H1 (cell line): ENCODE measurements around the gene SHANK1. TPM values are rescaled to one million over a fixed set of nuclear protein-coding genes. Genes with fewer than 3 reads are reported as not detected.

Experiments used
- CTCF ChIA-PET: fragments of 300-600 bp; sonication (Branson Sonifier 250); formaldehyde crosslinking; loops from one replicate; lab custom pipeline; 2021; ENCODE audit not compliant: partially characterized antibody; lab: Charles Lee
- POLR2A ChIA-PET: fragments of 300-600 bp; sonication (Branson Sonifier 250); formaldehyde crosslinking; loops from one replicate; lab custom pipeline; 2021; ENCODE audit warnings: inconsistent platforms; ENCODE audit not compliant: partially characterized antibody; lab: Charles Lee
- DNase-seq, 2 experiments: peaks; one replicate each; pipeline versions ENCODE4 v3.0.0 to v3.0.0-alpha.2; 2010 to 2022; ENCODE audit warnings: low spot score in 2 of 2, low read depth in 1 of 2, mixed read lengths in 1 of 2
- FAIRE-seq: peaks from 2 replicates; lab custom pipeline; 2011; peaks lifted over from hg19 to GRCh38; lab: Jason Lieb, UNC
- H2AFZ ChIP-seq: 2 replicates; pipeline ENCODE4 v1.8.1; 2012; ENCODE audit warnings: low read length, inconsistent platforms
- H2AK5ac ChIP-seq: 2 replicates; pipeline ENCODE4 v1.6.1; 2013; ENCODE audit warnings: low read depth, low read length
- H2BK120ac ChIP-seq: replicated peaks from 2 replicates; pipeline ENCODE3; 2013; ENCODE audit warnings: low read depth, low read length, inconsistent platforms
- H2BK12ac ChIP-seq: 2 replicates; pipeline ENCODE4 v1.6.1; 2013; ENCODE audit warnings: low read depth, low read length
- H2BK15ac ChIP-seq: 2 replicates; pipeline ENCODE4 v1.6.1; 2013; ENCODE audit warnings: low read length
- H2BK20ac ChIP-seq: 2 replicates; pipeline ENCODE4 v1.6.1; 2013; ENCODE audit warnings: low read length
- H2BK5ac ChIP-seq: 2 replicates; pipeline ENCODE4 v1.6.1; 2013; ENCODE audit warnings: low read depth, low read length
- H3K14ac ChIP-seq: 2 replicates; pipeline ENCODE4 v1.6.1; 2013; ENCODE audit warnings: inconsistent platforms; ENCODE audit not compliant: insufficient read length
- H3K18ac ChIP-seq: 2 replicates; pipeline ENCODE4 v1.6.1; 2013; ENCODE audit warnings: low read length; ENCODE audit errors: extremely low read depth
- H3K23ac ChIP-seq: 2 replicates; pipeline ENCODE4 v1.6.1; 2013; ENCODE audit warnings: inconsistent platforms; ENCODE audit not compliant: insufficient read length
- H3K23me2 ChIP-seq: 2 replicates; pipeline ENCODE4 v1.6.1; 2013; ENCODE audit warnings: low read depth, low read length
- H3K27ac ChIP-seq: 2 replicates; pipeline ENCODE4 v1.6.1; 2011; ENCODE audit warnings: low read depth, low read length, inconsistent platforms
- H3K27me3 ChIP-seq, 4 experiments: replicated peaks in 1 of 4; 1 replicate in 1 of 4; 2 replicates in 3 of 4; pipeline versions ENCODE4 v1.6.1 to v1.8.1; 2011 to 2013; ENCODE audit warnings: low read length in 3 of 4, mild to moderate bottlenecking in 3 of 4, inconsistent platforms in 2 of 4, mixed read lengths in 2 of 4, moderate library complexity in 1 of 4; ENCODE audit not compliant: control insufficient read depth in 3 of 4, insufficient read depth in 3 of 4; ENCODE audit errors: extremely low read depth in 1 of 4
- H3K36me3 ChIP-seq, 4 experiments: 2 replicates each; pipeline versions ENCODE4 v1.6.1 to v1.8.1; 2011 to 2013; ENCODE audit warnings: mild to moderate bottlenecking in 4 of 4, low read length in 3 of 4, moderate library complexity in 2 of 4, control low read depth in 1 of 4, inconsistent platforms in 1 of 4; ENCODE audit not compliant: insufficient read depth in 4 of 4, control insufficient read depth in 2 of 4
- H3K4ac ChIP-seq: replicated peaks from 2 replicates; pipeline ENCODE3; 2013; ENCODE audit warnings: low read length, low read depth, mixed read lengths, inconsistent platforms; ENCODE audit not compliant: insufficient read length
- H3K4me1 ChIP-seq, 4 experiments: replicated peaks in 1 of 4; 1 replicate in 1 of 4; 2 replicates in 3 of 4; pipeline versions ENCODE4 v1.6.1 to v1.8.1; 2011 to 2013; ENCODE audit warnings: low read length in 3 of 4, inconsistent platforms in 2 of 4, mixed read lengths in 1 of 4; ENCODE audit not compliant: insufficient read depth in 4 of 4, control insufficient read depth in 3 of 4
- H3K4me2 ChIP-seq, 2 experiments: 2 replicates each; pipeline versions ENCODE4 v1.6.1 to v1.8.1; 2011 to 2013; ENCODE audit warnings: low read depth in 2 of 2, low read length in 2 of 2, control low read depth in 1 of 2, inconsistent platforms in 1 of 2, mild to moderate bottlenecking in 1 of 2; ENCODE audit not compliant: insufficient read depth in 1 of 2
- H3K4me3 ChIP-seq, 4 experiments: fragments of 200-600, 300-600 bp in 1 of 4; sonication (generic), shearing (Covaris generic), sonication (Bioruptor Twin) in 1 of 4; 2 replicates each; pipeline versions ENCODE4 v1.5.1 to v1.8.1; 2011 to 2016; ENCODE audit warnings: low read length in 4 of 4, low read depth in 3 of 4, control low read depth in 2 of 4, inconsistent platforms in 2 of 4, mild to moderate bottlenecking in 2 of 4, mixed read lengths in 1 of 4, moderate library complexity in 1 of 4; ENCODE audit not compliant: insufficient read depth in 2 of 4; ENCODE audit errors: extremely low read depth in 1 of 4
- H3K56ac ChIP-seq: replicated peaks from 2 replicates; pipeline ENCODE3; 2013; ENCODE audit warnings: low read depth, mild to moderate bottlenecking, mixed read lengths, low read length, inconsistent platforms; ENCODE audit not compliant: insufficient read length
- H3K79me1 ChIP-seq: 2 replicates; pipeline ENCODE4 v1.6.1; 2013; ENCODE audit warnings: low read depth, low read length, control low read depth
- H3K79me2 ChIP-seq, 2 experiments: 2 replicates each; pipeline versions ENCODE4 v1.6.1 to v1.8.1; 2012 to 2013; ENCODE audit warnings: low read length in 2 of 2, mild to moderate bottlenecking in 2 of 2, inconsistent platforms in 1 of 2; ENCODE audit not compliant: insufficient read depth in 2 of 2, control insufficient read depth in 1 of 2
- H3K9ac ChIP-seq, 4 experiments: replicated peaks in 1 of 4; 1 replicate in 1 of 4; 2 replicates in 3 of 4; pipeline versions ENCODE4 v1.6.1 to v1.8.1; 2011 to 2013; ENCODE audit warnings: low read depth in 3 of 4, low read length in 3 of 4, control low read depth in 2 of 4, mild to moderate bottlenecking in 2 of 4, moderate library complexity in 2 of 4, inconsistent platforms in 1 of 4; ENCODE audit errors: extremely low read depth in 1 of 4
- H3K9me3 ChIP-seq, 2 experiments: 2 replicates each; pipeline versions ENCODE4 v1.6.1 to v1.8.1; 2012 to 2013; ENCODE audit warnings: mild to moderate bottlenecking in 2 of 2, moderate library complexity in 2 of 2, control low read depth in 1 of 2, inconsistent platforms in 1 of 2, low read depth in 1 of 2, low read length in 1 of 2, mixed read lengths in 1 of 2; ENCODE audit not compliant: insufficient read depth in 2 of 2
- H4K20me1 ChIP-seq, 2 experiments: replicated peaks in 1 of 2; 2 replicates each; pipeline versions ENCODE3 to v1.8.1; 2011 to 2013; ENCODE audit warnings: inconsistent platforms in 2 of 2, low read length in 2 of 2, mild to moderate bottlenecking in 1 of 2; ENCODE audit not compliant: insufficient read depth in 2 of 2, control insufficient read depth in 1 of 2
- H4K5ac ChIP-seq: 2 replicates; pipeline ENCODE4 v1.6.1; 2013; ENCODE audit warnings: low read length, low read depth, mixed read lengths, inconsistent platforms; ENCODE audit not compliant: insufficient read length
- H4K8ac ChIP-seq: 2 replicates; pipeline ENCODE4 v1.8.0; 2013; ENCODE audit warnings: mild to moderate bottlenecking, moderate library complexity, low read length, inconsistent platforms; ENCODE audit not compliant: insufficient read depth; ENCODE audit errors: extremely low read depth
- H4K91ac ChIP-seq: replicated peaks from 2 replicates; pipeline ENCODE3; 2013; ENCODE audit warnings: low read length, mixed read lengths, inconsistent platforms; ENCODE audit not compliant: insufficient read length
- BACH1 ChIP-seq: IDR thresholded peaks from 2 replicates; pipeline ENCODE4 v1.6.1; 2012; ENCODE audit warnings: low read length, improper control_type of control experiment
- CBX8 ChIP-seq: fragments of 300-800, 300-1000 bp; sonication (generic); IDR thresholded peaks from 2 replicates; pipeline ENCODE4 v1.7.1; 2016; ENCODE audit warnings: low read depth, low read length, borderline replicate concordance
- EGR1 ChIP-seq: IDR thresholded peaks from 2 replicates; pipeline ENCODE4 v1.6.1; 2011; ENCODE audit warnings: low read depth, low read length, borderline replicate concordance
- KDM5A ChIP-seq: fragments of 200-600 bp; IDR thresholded peaks from 2 replicates; pipeline ENCODE4 v1.7.1; 2012; ENCODE audit warnings: mild to moderate bottlenecking, low read length, inconsistent platforms, mixed read lengths
- PHF8 ChIP-seq: fragments of 200-600 bp; sonication (generic); conservative IDR thresholded peaks from 2 replicates; pipeline ENCODE4 v1.7.1; 2012; ENCODE audit warnings: low read depth, mild to moderate bottlenecking, inconsistent platforms, low read length, moderate library complexity
- POLR2AphosphoS5 ChIP-seq: IDR thresholded peaks from 2 replicates; pipeline ENCODE4 v1.6.1; 2011; ENCODE audit warnings: low read depth, low read length
- RAD21 ChIP-seq, 2 experiments: IDR thresholded peaks in 1 of 2; conservative IDR thresholded peaks in 1 of 2; 2 replicates each; pipeline ENCODE4 v1.6.1; 2011; ENCODE audit warnings: low read depth in 2 of 2, low read length in 2 of 2, improper control_type of control experiment in 1 of 2, inconsistent platforms in 1 of 2, mild to moderate bottlenecking in 1 of 2, moderate library complexity in 1 of 2
- RBBP5 ChIP-seq: IDR thresholded peaks from 2 replicates; pipeline ENCODE4 v1.7.1; 2012; ENCODE audit warnings: low read depth, mild to moderate bottlenecking, inconsistent platforms, low read length, moderate library complexity, borderline replicate concordance
- RXRA ChIP-seq: IDR thresholded peaks from 2 replicates; pipeline ENCODE4 v1.6.1; 2011; ENCODE audit warnings: low read depth, mild to moderate bottlenecking, low read length, moderate library complexity; ENCODE audit not compliant: insufficient read depth
- SAP30 ChIP-seq: fragments of 300-600 bp; sonication (generic); IDR thresholded peaks from 2 replicates; pipeline ENCODE4 v1.7.1; 2012; ENCODE audit warnings: low read length, moderate library complexity, mild to moderate bottlenecking, inconsistent platforms; ENCODE audit not compliant: insufficient read depth, insufficient replicate concordance
- SIN3A ChIP-seq, 2 experiments: IDR thresholded peaks in 1 of 2; conservative IDR thresholded peaks in 1 of 2; 2 replicates each; pipeline ENCODE4 v1.6.1; 2011 to 2012; ENCODE audit warnings: low read length in 2 of 2, improper control_type of control experiment in 1 of 2, low read depth in 1 of 2, mild to moderate bottlenecking in 1 of 2
- WGBS, 2 experiments: shearing (Covaris generic) in 1 of 2; methylation state at CpG; one replicate each; pipeline versions ENCODE4 v1.1.6 to v1.1.7; 2013 to 2015; ENCODE audit warnings: low lambda C conversion rate in 2 of 2, mixed read lengths in 2 of 2, inconsistent platforms in 1 of 2, low coverage in 1 of 2, missing lambda C conversion rate in 1 of 2; ENCODE audit not compliant: insufficient replicate concordance in 2 of 2, insufficient coverage in 1 of 2, insufficient read length in 1 of 2; ENCODE audit errors: extremely low coverage in 1 of 2, missing lambda C conversion rate in 1 of 2; 5-methylcytosine and 5-hydroxymethylcytosine counted together
- polyA plus RNA-seq, 7 experiments: library from polyadenylated mRNA; depleted of rRNA in 3 of 7; stranded (reverse) in 5 of 7; unstranded in 2 of 7; fragments of >200 nt in 5 of 7; fragments of 200-250 nt in 2 of 7; gene quantifications; 1 replicate in 5 of 7; 2 replicates in 1 of 7; 4 replicates in 1 of 7; pipeline versions ENCODE4 v1.2.1 to v1.2.3, GENCODE V29; 2011 to 2013; ENCODE audit warnings: missing spikeins in 2 of 7, mixed read lengths in 2 of 7
- total RNA-seq: library from RNA; stranded (reverse); fragmentation: NEBNext Ultra II Directional; extraction: Animal tissue kit (Norgen Biotek cat#: 25700); gene quantifications from 2 replicates; pipeline ENCODE4 v1.2.1, GENCODE V29; 2021
- TF ChIP-seq, protein P1 (sequence below): IDR thresholded peaks from 2 replicates; pipeline ENCODE4 v1.6.1; 2011; ENCODE audit warnings: low read depth, mild to moderate bottlenecking, low read length; ENCODE audit not compliant: insufficient read depth

SHANK1 gene
- total and polyA plus RNA-seq, 2 of the 8 experiments (the other 6 are each of a cell fraction or from before 2014, with no cell fraction given): 1.1 to 3.7 TPM

DNA sequence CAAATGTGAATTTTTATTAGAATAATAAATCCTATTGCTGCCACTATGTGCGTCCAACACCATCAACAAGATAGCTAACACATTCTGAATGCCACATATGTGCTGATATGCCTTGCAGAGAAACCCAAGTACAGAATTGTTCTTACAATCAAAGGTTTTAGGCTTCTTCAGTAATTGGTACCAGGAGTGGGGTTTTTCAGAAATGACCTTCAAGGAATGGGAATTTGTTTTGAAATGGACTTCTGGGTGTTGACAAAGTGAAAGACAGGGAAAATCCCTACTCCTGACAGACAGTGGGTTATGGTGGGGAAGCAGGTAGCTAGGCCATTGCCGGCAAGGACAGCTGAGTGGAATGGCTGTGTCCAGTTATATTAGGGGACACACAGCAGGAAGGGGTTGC, 85.6 kb downstream of the SHANK1 start:
- Histone ChIP-seq H3K27me3 (peaks cover 0 to 4% (median under 1%) of the 10 kb centered on the region in 4 experiments; a peak in 3 of 7 replicates), H3K9me3 (peaks cover 18 to 20% of the 10 kb centered on the region in 2 experiments), H2AK5ac (no peak overlapping the region), H2BK15ac (no peak overlapping the region), H4K20me1 (peaks cover 0 to 2% of the 10 kb centered on the region in 2 experiments), H4K5ac (no peak overlapping the region), H3K4me1 (peaks cover 0 to 4% (median 2%) of the 10 kb centered on the region in 4 experiments; a peak in 2 of 7 replicates), H3K36me3 (no peaks in the 10 kb centered on the region; a peak in 1 of 8 replicates), H3K4me3 (no peak overlapping the region), H2AFZ (no peak overlapping the region), H3K4ac (no peak overlapping the region), H3K27ac (no peak overlapping the region), H4K91ac (no peak overlapping the region), H3K4me2 (no peak overlapping the region), H2BK120ac (no peak overlapping the region), H3K18ac (no peak overlapping the region), H4K8ac (no peak overlapping the region), H3K79me1 (no peaks in the 10 kb centered on the region), H2BK5ac (no peak overlapping the region), H2BK20ac (no peak overlapping the region), H3K56ac (no peak overlapping the region), H3K9ac (no peak overlapping the region), H3K79me2 (no peaks in the 10 kb centered on the region), H3K23ac (no peak overlapping the region), H3K14ac (no peak overlapping the region), H2BK12ac (no peak overlapping the region), H3K23me2 (peaks cover 2% of the 10 kb centered on the region; the same call in 1 of the 2 replicates)
- POLR2A ChIA-PET: interaction anchor here (0.6 kb wide), 1 partner anchor 805 kb away, joined by 4 read pairs; no protein-coding TSS in a partner anchor
- no peak for DNase-seq
- CTCF ChIA-PET: interaction anchor here (0.7 kb wide), 2 partner anchors 9 to 50 kb away, joined by 3 read pairs; no protein-coding TSS in a partner anchor
- 90% methylated on average over 2 of the region's 2 CpGs; no CpG with 5 or more reads in 1 of the 2 experiments for whole genome bisulfite sequencing, 2 experiments
- FAIRE-seq: no peak
- TF ChIP-seq PHF8: no peak
- no peak for TF ChIP-seq RAD21 (IDR thresholded peaks at IDR 0.05 in 1 of 2, conservative IDR thresholded peaks at IDR 0.05 in 1 of 2; ENCODE audit: low read depth in 2 of 2, low read length in 2 of 2)
- TF ChIP-seq EGR1: no peak
- no peak for TF ChIP-seq RBBP5
- TF ChIP-seq SAP30: no peak
- no peak for TF ChIP-seq BACH1
- no peak for TF ChIP-seq CBX8
- TF ChIP-seq KDM5A: no peak
- TF ChIP-seq RXRA: no peak
- TF ChIP-seq SIN3A (conservative IDR thresholded peaks at IDR 0.05 in 1 of 2, IDR thresholded peaks at IDR 0.05 in 1 of 2; ENCODE audit: low read depth in 1 of 2, low read length in 2 of 2): no peak
- TF ChIP-seq POLR2AphosphoS5: no peak
- TF ChIP-seq, protein P1, sequence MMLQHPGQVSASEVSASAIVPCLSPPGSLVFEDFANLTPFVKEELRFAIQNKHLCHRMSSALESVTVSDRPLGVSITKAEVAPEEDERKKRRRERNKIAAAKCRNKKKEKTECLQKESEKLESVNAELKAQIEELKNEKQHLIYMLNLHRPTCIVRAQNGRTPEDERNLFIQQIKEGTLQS: no peak
